Measurements from ENCODE around the gene CAMTA1.

CAMTA1 gene

GRCh38 chr1:7555391-7556185, 770.3 kb downstream of the CAMTA1 start:
- no peak overlapping the region for H3K4me3 ChIP-seq (ENCODE audit: low read length)
- TF ChIP-seq ZNF274 (IDR thresholded peaks at IDR 0.05; ENCODE audit: low read depth, low read length): no peak

- no peak for TF ChIP-seq ZNF274 (IDR thresholded peaks at IDR 0.05; ENCODE audit: low read depth, low read length)
- H3K4me3 ChIP-seq (ENCODE audit: low read length): no peak overlapping the region
Measured at GRCh38 chr1:7557301-7557891, 772.1 kb downstream of the CAMTA1 start.

- H3K4me3 ChIP-seq (ENCODE audit: low read length): no peak overlapping the region
- no peak for TF ChIP-seq ZNF274 (IDR thresholded peaks at IDR 0.05; ENCODE audit: low read depth, low read length)
Measured at GRCh38 chr1:7558041-7558461, 772.8 kb downstream of the CAMTA1 start.

- TF ChIP-seq ZNF274 (IDR thresholded peaks at IDR 0.05; ENCODE audit: low read depth, low read length): no peak
- no peak overlapping the region for H3K4me3 ChIP-seq (ENCODE audit: low read length)
Measured at GRCh38 chr1:7558481-7558880, 773.2 kb downstream of the CAMTA1 start.

GRCh38 chr1:7558921-7559869, 773.9 kb downstream of the CAMTA1 start:
- TF ChIP-seq ZNF274 (IDR thresholded peaks at IDR 0.05; ENCODE audit: low read depth, low read length): no peak
- no peak overlapping the region for H3K4me3 ChIP-seq (ENCODE audit: low read length)

GRCh38 chr1:7560128-7560527, 774.9 kb downstream of the CAMTA1 start:
- TF ChIP-seq ZNF274 (IDR thresholded peaks at IDR 0.05; ENCODE audit: low read depth, low read length): no peak

GRCh38 chr1:7560601-7561181, 775.4 kb downstream of the CAMTA1 start:
- no peak for TF ChIP-seq ZNF274 (IDR thresholded peaks at IDR 0.05; ENCODE audit: low read depth, low read length)
- no peak overlapping the region for H3K4me3 ChIP-seq (ENCODE audit: low read length)

More at GRCh38 chr1:7560128-7560527, 774.9 kb downstream of the CAMTA1 start:
- H3K4me3 ChIP-seq (ENCODE audit: low read length): no peak overlapping the region

GRCh38 chr1:7561331-7561921, 776.2 kb downstream of the CAMTA1 start:
- no peak for TF ChIP-seq ZNF274 (IDR thresholded peaks at IDR 0.05; ENCODE audit: low read depth, low read length)

GRCh38 chr1:7561936-7562728, 776.9 kb downstream of the CAMTA1 start:
- no peak for TF ChIP-seq ZNF274 (IDR thresholded peaks at IDR 0.05; ENCODE audit: low read depth, low read length)
- H3K4me3 ChIP-seq (ENCODE audit: low read length): no peak overlapping the region

More at GRCh38 chr1:7561331-7561921, 776.2 kb downstream of the CAMTA1 start:
- H3K4me3 ChIP-seq (ENCODE audit: low read length): no peak overlapping the region

GRCh38 chr1:7562729-7563605, 777.7 kb downstream of the CAMTA1 start:
- TF ChIP-seq ZNF274 (IDR thresholded peaks at IDR 0.05; ENCODE audit: low read depth, low read length): no peak
- H3K4me3 ChIP-seq (ENCODE audit: low read length): no peak overlapping the region

- TF ChIP-seq ZNF274 (IDR thresholded peaks at IDR 0.05; ENCODE audit: low read depth, low read length): no peak
- H3K4me3 ChIP-seq (ENCODE audit: low read length): no peak overlapping the region
Measured at GRCh38 chr1:7564137-7564536, 778.9 kb downstream of the CAMTA1 start.

All from GM08714 (cell line).